Ovary (tissue), 3 donors: ENCODE measurements around the gene SCRN2.

Experiments
- CTCF ChIP-seq, 3 donors: fragments of 450-650 bp in 2 of 3; fragments of 200-600 bp in 1 of 3; IDR thresholded peaks; one replicate each; pipeline versions ENCODE4 v1.5.1 to v1.8.0; 2016 to 2022; ENCODE audit warnings: antibody characterized with exemption in 3 of 3, mild to moderate bottlenecking in 1 of 3
- POLR2A ChIP-seq: fragments of 450-650 bp; IDR thresholded peaks from one replicate; pipeline ENCODE4 v1.6.1; 2017; ENCODE audit warnings: antibody characterized with exemption, mild to moderate bottlenecking, moderate library complexity
- donor health status: DM: no; HTN: no; CAD: no.

- no peak for TF ChIP-seq CTCF (IDR thresholded peaks at IDR 0.05)
- TF ChIP-seq POLR2A = no peak
Observed at GRCh38 chr17:47813077-47813476, 28.0 kb downstream of the SCRN2 start.
